ENCODE results near the gene GPC3.

DNA sequence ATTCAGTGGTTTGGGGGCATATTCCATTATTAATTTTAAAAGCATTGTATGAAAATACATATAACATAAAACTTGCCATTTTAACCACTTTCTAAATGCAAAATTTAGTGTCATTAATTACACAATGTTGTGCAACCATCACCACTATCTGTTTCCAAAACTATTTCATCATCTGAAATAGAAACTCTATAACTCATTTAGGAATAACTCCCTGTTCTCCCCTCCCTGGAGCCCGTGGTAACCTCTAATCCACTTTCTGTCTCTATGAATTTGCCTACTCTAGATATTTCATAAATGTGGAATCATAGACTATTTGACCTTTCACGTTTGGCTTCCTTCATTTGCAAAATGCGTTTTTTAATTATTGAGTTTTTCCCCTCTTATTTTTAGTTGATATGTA, 468.7 kb downstream of the GPC3 start:
- TF ChIP-seq, protein P1, sequence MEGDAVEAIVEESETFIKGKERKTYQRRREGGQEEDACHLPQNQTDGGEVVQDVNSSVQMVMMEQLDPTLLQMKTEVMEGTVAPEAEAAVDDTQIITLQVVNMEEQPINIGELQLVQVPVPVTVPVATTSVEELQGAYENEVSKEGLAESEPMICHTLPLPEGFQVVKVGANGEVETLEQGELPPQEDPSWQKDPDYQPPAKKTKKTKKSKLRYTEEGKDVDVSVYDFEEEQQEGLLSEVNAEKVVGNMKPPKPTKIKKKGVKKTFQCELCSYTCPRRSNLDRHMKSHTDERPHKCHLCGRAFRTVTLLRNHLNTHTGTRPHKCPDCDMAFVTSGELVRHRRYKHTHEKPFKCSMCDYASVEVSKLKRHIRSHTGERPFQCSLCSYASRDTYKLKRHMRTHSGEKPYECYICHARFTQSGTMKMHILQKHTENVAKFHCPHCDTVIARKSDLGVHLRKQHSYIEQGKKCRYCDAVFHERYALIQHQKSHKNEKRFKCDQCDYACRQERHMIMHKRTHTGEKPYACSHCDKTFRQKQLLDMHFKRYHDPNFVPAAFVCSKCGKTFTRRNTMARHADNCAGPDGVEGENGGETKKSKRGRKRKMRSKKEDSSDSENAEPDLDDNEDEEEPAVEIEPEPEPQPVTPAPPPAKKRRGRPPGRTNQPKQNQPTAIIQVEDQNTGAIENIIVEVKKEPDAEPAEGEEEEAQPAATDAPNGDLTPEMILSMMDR (IDR thresholded peaks at IDR 0.05), result no peak
- no peak for TF ChIP-seq POLR2AphosphoS5 (IDR thresholded peaks at IDR 0.05)
- TF ChIP-seq POLR2A (IDR thresholded peaks at IDR 0.05), result no peak
- TF ChIP-seq EP300 (IDR thresholded peaks at IDR 0.05), result no peak

Data from stomach (tissue), 4 donors.